ENCODE data around the gene LARP6. TPM values are rescaled to one million over a fixed set of nuclear protein-coding genes. Genes with fewer than 3 reads are reported as not detected.

The LARP6 gene
- total RNA-seq, 1 experiment from 2014 or later = 35.9 TPM

DNA sequence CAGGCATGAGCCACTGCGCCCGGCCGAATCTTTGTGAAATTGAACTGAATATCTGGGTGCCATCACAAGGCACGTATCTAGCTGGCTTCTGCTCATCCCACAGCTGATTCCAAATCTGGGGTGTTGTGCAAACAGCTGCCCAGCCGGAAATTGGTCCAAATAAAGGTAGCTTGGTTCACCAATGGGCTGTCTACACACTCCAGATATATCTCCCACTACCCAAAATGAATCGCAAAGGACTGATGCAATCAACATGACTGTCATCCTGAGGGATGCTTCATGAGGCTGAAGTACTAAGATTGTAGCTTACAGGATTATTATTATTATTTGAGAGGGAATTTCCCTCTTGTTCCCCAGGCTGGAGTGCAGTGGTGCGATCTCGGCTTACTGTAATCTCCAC lies 28.1 kb downstream of the LARP6 start:
- Histone ChIP-seq H4K20me1 (ENCODE audit: insufficient read depth) (no peaks in the 10 kb centered on the region), H3K79me2 (ENCODE audit: insufficient read depth, low read length) (no peaks in the 10 kb centered on the region), H3K36me3 (ENCODE audit: control insufficient read depth in 1 of 2, insufficient read depth in 2 of 2, low read length in 2 of 2) (no peaks in the 10 kb centered on the region), H3K27me3 (ENCODE audit: insufficient read depth, low read length) (no peaks in the 10 kb centered on the region), H3K9me2 (ENCODE audit: insufficient read depth) (no peaks in the 10 kb centered on the region; the same call in 1 of the 2 replicates), H2AFZ (ENCODE audit: low read depth, low read length, poor library complexity, severe bottlenecking) (no peak overlapping the region), H3K4me3 (replicated peaks in 1 of 2; ENCODE audit: low read depth in 1 of 2, low read length in 2 of 2) (no peak overlapping the region), H3K27ac (ENCODE audit: low read depth, low read length) (no peak overlapping the region), H3K4me1 (ENCODE audit: control insufficient read depth in 1 of 2, insufficient read depth in 2 of 2, low read length in 2 of 2) (peaks cover 13 to 21% of the 10 kb centered on the region in 2 experiments), H3K9me3 (ENCODE audit: control insufficient read depth in 1 of 2, insufficient read depth in 1 of 2, low read depth in 1 of 2, low read length in 2 of 2) (no peaks in the 10 kb centered on the region), H3K9ac (ENCODE audit: low read length) (no peak overlapping the region), H3K4me2 (ENCODE audit: low read length) (no peak overlapping the region)
- BruUV-seq (replicated peaks) = no TSS peak
- ATAC-seq (no peak), DNase-seq (ENCODE audit: low read depth, low spot score) (no peak)
- TF ChIP-seq ELF1 (IDR thresholded peaks at IDR 0.05; ENCODE audit: borderline replicate concordance, low read depth) (no peak), CEBPB (IDR thresholded peaks at IDR 0.05; ENCODE audit: low read depth) (no peak), SP1 (IDR thresholded peaks at IDR 0.05; ENCODE audit: low read depth) (no peak), ZFX (IDR thresholded peaks at IDR 0.05) (no peak), CBX3 (IDR thresholded peaks at IDR 0.05; ENCODE audit: low read depth) (no peak)
- CTCF ChIA-PET = interaction anchor here (1.3 to 3.4 kb wide), 10 partner anchors 8 to 955 kb away, joined by 3 to 32 read pairs (median 4); no protein-coding TSS in a partner anchor
- POLR2A ChIA-PET = interaction anchor here (1.1 kb wide), 1 partner anchor 14 kb away, joined by 5 read pairs; no protein-coding TSS in a partner anchor
- RAD21 ChIA-PET (ENCODE audit: low non-redundant PET in 1 of 2, low total read pairs in 2 of 2, uncharacterized antibody in 2 of 2, unreplicated experiment in 2 of 2) = interaction anchor here (1.5 to 2.0 kb wide), 2 partner anchors 49 kb away, joined by 4 to 8 read pairs; no protein-coding TSS in a partner anchor
- intact Hi-C loops (cut with micrococcal nuclease) = loop anchor here (1.0 to 10.0 kb wide), 2 partner anchors 48 to 979 kb away; no protein-coding TSS in a partner anchor

DNA sequence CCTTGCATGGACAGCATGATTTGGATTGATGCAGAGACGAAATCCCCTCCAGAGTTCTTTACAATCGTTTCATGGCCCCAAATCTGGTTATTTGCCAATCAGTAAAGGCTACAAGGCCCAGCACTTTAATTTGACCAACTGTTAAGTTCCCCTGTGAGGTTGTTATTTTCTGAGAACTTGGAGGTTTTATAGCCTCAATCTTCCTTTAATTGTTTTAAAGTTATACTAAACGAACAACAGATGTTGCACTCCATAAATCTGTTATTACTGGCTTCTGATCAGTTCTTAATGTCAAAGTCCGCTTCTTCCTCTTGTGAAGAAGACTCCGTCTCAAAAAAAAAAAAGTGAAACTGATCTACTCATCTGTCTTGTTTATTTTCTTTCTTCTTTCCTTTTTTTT lies 30.8 kb downstream of the LARP6 start:
- H3K4me3 ChIP-seq (replicated peaks in 1 of 2; ENCODE audit: low read depth in 1 of 2, low read length in 2 of 2) = no peak overlapping the region
- TF ChIP-seq, protein P1, sequence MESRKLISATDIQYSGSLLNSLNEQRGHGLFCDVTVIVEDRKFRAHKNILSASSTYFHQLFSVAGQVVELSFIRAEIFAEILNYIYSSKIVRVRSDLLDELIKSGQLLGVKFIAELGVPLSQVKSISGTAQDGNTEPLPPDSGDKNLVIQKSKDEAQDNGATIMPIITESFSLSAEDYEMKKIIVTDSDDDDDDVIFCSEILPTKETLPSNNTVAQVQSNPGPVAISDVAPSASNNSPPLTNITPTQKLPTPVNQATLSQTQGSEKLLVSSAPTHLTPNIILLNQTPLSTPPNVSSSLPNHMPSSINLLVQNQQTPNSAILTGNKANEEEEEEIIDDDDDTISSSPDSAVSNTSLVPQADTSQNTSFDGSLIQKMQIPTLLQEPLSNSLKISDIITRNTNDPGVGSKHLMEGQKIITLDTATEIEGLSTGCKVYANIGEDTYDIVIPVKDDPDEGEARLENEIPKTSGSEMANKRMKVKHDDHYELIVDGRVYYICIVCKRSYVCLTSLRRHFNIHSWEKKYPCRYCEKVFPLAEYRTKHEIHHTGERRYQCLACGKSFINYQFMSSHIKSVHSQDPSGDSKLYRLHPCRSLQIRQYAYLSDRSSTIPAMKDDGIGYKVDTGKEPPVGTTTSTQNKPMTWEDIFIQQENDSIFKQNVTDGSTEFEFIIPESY (IDR thresholded peaks at IDR 0.05; ENCODE audit: extremely low read depth, insufficient replicate concordance, low read length) = no peak
- TF ChIP-seq EZH2 (IDR thresholded peaks at IDR 0.05) (no peak), EZH2phosphoT487 (IDR thresholded peaks at IDR 0.05; ENCODE audit: borderline replicate concordance) (no peak), POLR2AphosphoS5 (IDR thresholded peaks at IDR 0.05; ENCODE audit: low read depth, low read length) (no peak), CBX3 (IDR thresholded peaks at IDR 0.05; ENCODE audit: low read depth) (no peak), TCF7L2 (IDR thresholded peaks at IDR 0.05; ENCODE audit: borderline replicate concordance, extremely low read depth, insufficient read depth, insufficient read length) (no peak), ZNF274 (IDR thresholded peaks at IDR 0.05; ENCODE audit: low read depth, low read length) (no peak), EGR1 (IDR thresholded peaks at IDR 0.05; ENCODE audit: low read depth) (no peak), ELF1 (IDR thresholded peaks at IDR 0.05; ENCODE audit: borderline replicate concordance, low read depth) (no peak)
- TF ChIP-seq, protein P2, sequence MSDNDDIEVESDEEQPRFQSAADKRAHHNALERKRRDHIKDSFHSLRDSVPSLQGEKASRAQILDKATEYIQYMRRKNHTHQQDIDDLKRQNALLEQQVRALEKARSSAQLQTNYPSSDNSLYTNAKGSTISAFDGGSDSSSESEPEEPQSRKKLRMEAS (IDR thresholded peaks at IDR 0.05) = no peak
- H3K27me3 ChIP-seq (ENCODE audit: insufficient read depth, low read length) = no peaks in the 10 kb centered on the region
- RAD21 ChIA-PET (ENCODE audit: low non-redundant PET in 1 of 2, low total read pairs in 2 of 2, uncharacterized antibody in 2 of 2, unreplicated experiment in 2 of 2) = no interaction called here
- H2AFZ ChIP-seq (ENCODE audit: low read depth, low read length, poor library complexity, severe bottlenecking) = no peak overlapping the region
- CTCF ChIA-PET = interaction anchor here (1.0 to 1.6 kb wide), 3 partner anchors 10 to 51 kb away, joined by 3 to 10 read pairs (median 6); no protein-coding TSS in a partner anchor
- ATAC-seq (no peak), DNase-seq (ENCODE audit: low read depth, low spot score) (no peak)
- no peak overlapping the region for H3K27ac ChIP-seq (ENCODE audit: low read depth, low read length)
- H3K4me1 ChIP-seq (ENCODE audit: control insufficient read depth in 1 of 2, insufficient read depth in 2 of 2, low read length in 2 of 2) = peaks cover 13 to 21% of the 10 kb centered on the region in 2 experiments
- H3K79me2 ChIP-seq (ENCODE audit: insufficient read depth, low read length) = no peaks in the 10 kb centered on the region
- no peaks in the 10 kb centered on the region for H3K36me3 ChIP-seq (ENCODE audit: control insufficient read depth in 1 of 2, insufficient read depth in 2 of 2, low read length in 2 of 2)
- H4K20me1 ChIP-seq (ENCODE audit: insufficient read depth) = no peaks in the 10 kb centered on the region
- POLR2A ChIA-PET = no interaction called here
- H3K9me2 ChIP-seq (ENCODE audit: insufficient read depth) = no peaks in the 10 kb centered on the region; the same call in 1 of the 2 replicates
- BruUV-seq (replicated peaks) = no TSS peak
- H3K9me3 ChIP-seq (ENCODE audit: control insufficient read depth in 1 of 2, insufficient read depth in 1 of 2, low read depth in 1 of 2, low read length in 2 of 2) = peaks cover 0 to 3% of the 10 kb centered on the region in 2 experiments; a peak in 1 of 4 replicates
- intact Hi-C loops (cut with micrococcal nuclease) = loop anchor here (10.0 kb wide), 1 partner anchor 982 kb away; no protein-coding TSS in a partner anchor
- H3K9ac ChIP-seq (ENCODE audit: low read length) = no peak overlapping the region
- no peak overlapping the region for H3K4me2 ChIP-seq (ENCODE audit: low read length)

Measured in HCT116 (cell line).